Endometrium (tissue), 2 donors: ENCODE data around the gene PKMYT1.

Source experiments
- FAIRE-seq: peaks from 2 replicates; lab custom pipeline; 2012; peaks lifted over from hg19 to GRCh38; lab: Jason Lieb, UNC
- donor health status: control.
- donor health status: control.

Gene PKMYT1

DNA sequence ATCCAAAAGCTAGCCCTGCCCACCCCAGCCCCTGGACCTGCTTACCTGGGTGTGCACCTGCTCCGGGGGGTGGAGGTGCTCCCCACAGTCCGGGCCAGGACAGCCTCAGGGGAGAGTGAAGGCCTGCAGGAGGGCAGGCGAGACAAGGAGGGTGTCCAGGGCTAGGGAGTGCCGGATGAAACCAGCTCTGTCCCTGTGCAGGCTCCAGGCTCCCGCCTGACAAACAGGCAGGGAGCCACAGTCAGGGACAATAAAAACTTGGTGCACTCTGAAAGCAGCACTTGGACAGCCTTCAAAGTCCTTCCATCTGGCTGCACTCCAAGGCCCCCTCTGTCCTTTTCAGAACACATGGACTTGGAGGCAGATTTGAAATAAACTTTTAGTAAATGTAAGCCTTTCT lies 7.2 kb downstream of the PKMYT1 start:
- no peak for FAIRE-seq

DNA sequence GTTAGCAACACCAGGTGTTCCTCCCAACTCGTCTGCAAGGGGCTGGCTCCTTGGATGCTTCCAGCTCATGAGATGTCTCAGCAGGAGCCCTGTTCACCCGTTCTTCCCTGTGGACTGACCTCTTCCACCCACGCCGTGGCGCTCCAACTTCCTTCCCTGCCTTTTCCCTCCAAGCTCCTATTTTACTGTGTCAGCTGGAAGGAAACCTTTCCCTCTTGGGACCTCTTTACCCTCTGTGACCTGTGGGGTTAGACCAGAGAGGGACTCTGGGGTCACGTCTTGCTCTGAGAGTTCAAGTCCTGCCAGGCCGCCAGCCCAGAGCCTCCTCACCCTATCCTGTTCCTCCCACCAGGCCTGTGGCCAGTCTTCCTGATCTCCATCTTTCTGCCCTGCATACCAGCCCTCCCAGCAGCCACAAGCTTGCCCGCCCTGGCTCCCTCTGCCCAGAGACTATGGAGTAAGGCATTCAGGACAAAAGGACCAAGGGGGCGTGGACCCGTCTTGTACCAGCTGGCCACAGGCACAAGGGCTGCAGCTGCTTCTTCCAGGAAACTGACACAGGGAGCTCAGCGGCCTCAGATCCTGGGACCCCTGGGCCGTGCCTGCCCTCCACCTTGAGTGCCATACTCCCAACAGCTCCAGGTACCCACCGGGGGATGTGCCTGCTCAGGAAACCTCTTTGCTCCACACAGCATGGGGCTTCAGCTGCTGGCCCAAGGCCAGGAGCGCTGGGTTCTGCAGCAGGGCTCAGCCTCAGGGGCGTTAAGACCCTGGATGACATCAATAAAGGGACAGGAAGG lies 8.1 kb downstream of the PKMYT1 start:
- no peak for FAIRE-seq

DNA sequence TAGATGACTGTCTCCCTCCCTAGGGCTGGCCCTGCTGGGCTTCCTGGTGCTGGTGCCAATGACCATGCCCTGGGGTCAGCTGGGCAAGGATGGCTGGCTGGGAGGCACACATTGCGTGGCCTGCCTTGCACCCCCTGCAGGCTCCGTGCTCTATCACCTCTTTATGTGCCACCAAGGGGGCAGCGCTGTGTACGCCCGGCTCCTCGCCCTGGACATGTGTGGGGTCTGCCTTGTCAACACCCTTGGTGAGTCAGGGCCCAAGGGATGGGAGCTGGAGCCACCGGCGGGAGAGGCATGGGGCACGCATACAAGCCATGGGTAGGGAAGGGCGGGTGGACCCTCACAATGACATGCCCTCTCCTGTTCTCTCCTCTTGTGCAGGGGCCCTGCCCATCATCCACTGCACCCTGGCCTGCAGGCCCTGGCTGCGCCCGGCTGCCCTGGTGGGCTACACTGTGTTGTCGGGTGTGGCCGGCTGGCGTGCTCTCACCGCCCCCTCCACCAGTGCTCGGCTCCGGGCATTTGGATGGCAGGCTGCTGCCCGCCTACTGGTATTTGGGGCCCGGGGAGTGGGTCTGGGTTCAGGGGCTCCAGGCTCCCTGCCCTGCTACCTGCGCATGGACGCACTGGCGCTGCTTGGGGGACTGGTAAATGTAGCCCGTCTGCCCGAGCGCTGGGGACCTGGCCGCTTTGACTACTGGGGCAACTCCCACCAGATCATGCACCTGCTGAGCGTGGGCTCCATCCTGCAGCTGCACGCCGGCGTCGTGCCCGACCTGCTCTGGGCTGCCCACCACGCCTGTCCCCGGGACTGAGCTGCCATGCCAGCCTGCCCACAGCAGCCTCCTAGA lies 8.9 kb downstream of the PKMYT1 start:
- no peak for FAIRE-seq

DNA sequence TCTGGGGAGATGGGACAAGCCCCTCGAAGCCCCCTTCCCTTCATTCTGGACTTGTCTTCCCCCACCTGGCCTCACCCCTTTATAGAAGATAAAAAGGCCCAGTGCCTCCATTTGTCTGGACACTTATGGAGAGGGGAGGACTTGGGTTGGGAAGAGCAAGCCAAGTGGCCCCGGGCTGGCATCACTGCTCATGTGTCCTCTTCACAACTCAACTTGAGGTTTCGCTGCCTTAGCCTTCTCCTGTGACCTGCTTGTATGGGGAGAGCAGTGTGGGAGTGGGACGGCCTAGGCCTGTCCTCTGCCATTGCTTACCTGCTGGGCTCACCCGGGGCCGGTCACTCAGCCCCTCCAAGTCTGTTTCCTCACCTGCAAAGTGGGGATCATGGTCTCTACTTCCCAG lies 9.7 kb downstream of the PKMYT1 start:
- FAIRE-seq, result no peak

DNA sequence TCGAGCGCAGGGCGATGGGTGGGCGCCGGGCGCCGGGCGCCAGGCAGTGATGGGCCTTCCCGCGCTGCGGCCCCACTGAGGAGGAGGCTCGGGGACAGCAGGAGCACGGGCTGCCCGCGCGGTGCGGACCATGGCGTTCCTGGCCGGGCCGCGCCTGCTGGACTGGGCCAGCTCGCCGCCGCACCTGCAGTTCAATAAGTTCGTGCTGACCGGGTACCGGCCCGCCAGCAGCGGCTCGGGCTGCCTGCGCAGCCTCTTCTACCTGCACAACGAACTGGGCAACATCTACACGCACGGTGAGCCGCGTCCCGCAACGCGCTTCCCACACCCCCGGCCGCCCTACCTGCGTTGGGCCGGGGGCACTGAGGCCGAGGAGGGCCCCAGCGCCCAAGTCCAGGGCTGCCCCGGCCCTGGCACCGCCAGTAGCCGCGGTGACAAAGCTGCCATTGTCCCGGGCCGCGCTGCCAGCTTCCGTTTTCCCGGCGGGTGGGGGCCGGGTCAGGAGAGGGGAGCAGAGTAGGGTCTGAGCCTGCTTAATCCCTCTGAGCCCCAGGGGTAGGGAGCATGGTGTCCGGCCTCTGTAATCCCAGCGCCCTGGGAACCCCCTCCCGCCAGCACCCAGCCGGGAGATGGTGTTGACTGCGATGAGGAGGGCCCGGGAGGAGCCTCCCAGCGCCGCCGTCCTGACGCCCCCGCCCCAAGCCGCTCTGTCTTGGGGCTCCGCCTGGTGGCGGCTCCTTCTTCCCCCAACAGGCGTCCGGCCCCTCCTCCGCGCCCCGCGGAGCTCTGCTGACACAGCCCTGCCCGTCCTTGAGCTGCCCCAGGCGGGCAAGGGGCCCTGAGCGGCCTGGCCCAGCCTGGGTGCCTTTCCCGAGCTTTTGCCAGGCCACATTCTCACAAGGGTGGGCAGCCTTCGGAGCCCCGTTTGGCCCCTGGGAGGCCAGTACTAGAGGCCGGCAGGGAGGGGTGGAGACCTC lies 10.4 kb downstream of the PKMYT1 start:
- no peak for FAIRE-seq

DNA sequence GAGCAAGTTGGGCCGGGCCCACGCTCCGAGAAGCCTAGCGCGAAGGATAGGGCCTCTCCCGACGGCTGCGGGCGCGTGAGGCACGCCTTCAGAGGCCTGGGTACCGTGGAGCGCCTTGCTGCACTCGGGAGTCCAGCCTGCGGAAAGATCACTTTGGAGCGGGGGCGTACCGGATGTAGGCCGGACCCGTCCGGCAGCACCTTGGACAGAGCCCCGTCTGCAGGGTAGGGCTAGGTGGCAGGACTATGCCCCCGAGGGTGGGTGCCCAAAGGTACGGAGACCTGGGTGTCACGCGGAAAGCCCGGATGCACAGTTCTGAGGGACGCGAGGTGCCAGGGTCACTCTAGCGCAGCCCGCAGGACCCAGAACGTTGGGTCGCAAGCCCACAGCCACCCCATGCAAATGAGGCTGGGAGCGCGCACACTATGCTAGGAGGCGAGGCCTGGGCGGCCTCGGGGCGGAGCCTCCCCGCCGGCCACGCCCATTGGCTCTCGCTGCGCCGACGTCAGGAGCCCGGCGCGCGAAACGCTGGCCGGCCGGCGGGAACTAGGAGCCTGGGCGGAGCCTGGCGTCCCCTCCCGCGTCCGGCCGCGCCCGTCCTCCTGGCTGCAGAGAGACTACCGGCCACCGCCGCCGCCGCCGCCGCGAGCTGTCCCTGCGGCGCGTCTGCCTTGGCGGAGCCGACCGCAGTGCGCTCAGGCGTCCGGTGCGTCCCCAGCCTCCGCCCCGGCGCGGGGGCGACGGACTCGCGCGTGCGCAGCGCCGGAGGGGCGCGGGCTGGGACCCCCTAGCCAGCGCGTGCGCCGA lies 11.3 kb downstream of the PKMYT1 start, which contains the start of gene PAQR4:
Gene PAQR4, plus strand, starts transcription at position 611 of the 807 bp plus-strand sequence. CDS start 327 bp downstream, outside the sequence.
- no peak for FAIRE-seq

DNA sequence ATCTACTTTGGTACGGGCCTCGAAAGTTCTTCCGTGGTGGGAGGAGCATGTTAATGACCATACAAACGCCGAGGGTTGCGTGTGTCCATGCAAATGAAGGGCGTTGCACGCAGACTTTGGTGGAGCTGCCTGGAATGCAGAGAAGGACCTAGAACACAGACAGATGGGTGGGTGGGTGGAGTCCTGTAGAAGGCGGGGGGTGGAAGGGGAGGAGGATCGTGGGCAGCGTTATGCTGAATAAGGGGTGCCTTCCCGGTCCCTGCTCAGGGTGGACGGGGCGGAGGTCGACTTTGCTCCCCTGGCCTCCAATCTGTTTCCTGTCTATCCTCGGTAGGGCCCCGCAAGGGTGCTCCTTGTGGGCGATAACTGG lies 11.9 kb downstream of the PKMYT1 start:
- FAIRE-seq, result no peak

DNA sequence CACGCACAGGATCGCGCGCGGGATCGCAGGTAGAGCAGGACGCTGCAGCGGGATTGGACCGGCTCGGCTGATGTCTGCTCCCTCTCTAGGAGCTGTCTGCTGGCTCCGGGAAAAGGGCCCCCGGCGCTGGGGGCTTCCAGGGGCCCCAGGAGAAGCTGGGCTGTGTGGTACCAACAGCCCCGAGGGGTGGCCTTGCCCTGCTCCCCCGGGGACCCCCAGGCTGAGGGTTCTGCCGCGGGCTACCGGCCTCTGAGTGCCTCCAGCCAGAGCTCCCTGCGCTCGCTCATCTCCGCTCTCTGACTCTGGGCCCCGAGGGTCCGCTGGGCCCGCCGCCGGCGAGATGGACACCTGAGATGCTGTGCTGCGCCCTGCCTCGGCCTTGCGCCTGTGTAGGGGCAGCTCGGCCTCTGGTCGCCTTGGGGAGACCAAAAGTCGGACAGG lies 12.5 kb downstream of the PKMYT1 start:
- FAIRE-seq, result no peak

DNA sequence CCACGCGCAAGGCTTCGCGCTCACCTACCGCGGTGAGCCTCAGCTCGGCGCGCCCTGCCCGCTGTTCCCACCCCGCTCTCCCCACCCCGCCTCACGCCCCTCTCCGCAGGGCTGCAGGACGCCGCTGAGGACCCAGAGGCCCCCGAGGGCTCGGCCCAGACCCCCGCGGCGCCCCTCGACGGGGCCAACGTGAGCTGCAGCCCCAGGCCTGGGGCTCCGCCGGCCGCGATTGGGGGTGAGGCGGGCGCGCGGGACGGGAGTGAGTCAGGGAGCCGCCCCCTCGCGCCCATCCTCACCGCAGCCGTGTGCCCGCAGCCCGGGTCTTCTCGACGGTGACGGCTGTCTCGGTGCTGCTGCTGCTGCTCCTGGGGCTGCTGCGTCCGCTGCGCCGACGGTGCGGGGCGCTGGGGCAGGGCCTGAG lies 13.0 kb downstream of the PKMYT1 start:
- FAIRE-seq, result no peak

DNA sequence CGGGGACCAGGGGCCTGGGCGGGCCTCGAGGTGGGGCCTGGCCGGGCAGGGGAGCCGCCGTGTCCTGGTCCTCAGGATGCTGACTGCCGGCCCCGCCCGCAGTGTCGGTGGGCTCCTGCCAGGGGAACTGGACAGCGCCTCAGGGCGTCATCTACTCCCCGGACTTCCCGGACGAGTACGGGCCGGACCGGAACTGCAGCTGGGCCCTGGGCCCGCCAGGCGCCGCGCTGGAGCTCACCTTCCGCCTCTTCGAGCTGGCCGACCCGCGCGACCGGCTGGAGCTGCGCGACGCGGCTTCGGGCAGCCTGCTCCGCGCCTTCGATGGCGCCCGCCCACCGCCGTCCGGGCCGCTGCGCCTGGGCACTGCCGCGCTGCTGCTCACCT lies 13.4 kb downstream of the PKMYT1 start:
- no peak for FAIRE-seq

DNA sequence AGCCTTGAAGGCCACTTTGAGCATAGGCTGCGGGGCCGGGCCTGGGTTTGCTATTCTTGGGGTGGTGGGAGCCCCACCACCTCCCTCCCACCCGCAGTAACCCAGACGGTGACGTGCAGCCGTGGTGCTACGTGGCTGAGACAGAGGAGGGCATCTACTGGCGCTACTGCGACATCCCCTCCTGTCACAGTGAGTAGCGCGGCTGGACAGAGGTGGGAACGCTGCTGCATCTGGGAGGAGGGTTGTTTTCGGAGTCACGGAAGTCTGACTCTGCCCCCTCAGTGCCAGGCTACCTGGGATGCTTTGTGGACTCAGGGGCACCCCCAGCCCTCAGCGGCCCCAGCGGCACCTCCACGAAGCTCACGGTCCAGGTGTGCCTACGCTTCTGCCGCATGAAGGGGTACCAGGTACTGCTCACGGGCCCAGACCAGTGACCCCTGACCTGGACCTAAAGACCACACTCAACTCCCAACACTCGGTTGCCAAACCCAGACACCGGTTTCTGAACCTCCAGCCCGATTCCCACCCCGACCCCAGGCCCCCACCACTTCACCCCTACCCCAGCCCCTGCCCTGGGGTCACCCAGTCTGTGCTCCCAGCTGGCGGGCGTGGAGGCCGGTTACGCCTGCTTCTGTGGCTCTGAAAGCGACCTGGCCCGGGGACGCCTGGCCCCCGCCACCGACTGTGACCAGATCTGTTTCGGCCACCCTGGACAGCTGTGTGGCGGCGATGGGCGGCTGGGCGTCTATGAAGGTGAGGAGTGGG lies 14.0 kb downstream of the PKMYT1 start:
- no peak for FAIRE-seq

DNA sequence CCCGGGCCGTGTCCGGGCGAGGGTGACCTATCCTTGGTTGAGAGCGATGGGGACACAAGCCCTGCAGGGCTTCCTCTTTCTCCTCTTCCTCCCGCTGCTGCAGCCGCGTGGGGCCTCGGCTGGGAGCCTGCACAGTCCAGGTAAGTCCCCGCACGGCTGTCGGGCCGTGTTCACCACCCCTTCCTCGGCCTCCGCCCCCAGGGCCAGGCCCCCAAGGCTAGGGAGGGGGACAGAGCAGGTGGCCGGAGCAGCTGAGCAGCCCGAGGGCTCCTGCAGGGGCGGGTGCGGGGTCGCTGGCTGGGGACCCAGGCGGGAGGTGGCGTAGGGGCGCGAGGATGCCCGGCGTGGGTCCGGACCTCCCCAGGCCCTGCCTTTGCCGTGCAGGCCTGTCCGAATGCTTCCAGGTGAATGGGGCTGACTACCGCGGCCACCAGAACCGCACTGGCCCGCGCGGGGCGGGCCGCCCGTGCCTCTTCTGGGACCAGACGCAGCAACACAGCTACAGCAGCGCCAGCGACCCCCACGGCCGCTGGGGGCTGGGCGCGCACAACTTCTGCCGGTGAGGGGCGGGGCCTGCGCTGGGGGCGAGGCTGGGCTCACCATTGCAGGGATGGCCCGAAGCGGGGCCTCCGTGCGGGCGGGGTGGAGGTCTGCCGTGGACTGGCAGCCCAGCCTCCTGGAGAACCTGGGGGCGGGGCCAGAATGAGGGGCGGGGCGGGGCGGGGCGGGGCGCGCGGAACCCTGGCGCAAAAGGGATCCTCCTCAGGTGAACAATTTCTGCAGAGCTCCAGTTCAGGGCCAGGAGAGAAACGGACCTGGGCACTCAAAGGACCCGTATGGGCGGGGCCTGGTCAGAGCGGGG lies 15.5 kb downstream of the PKMYT1 start:
- no peak for FAIRE-seq

DNA sequence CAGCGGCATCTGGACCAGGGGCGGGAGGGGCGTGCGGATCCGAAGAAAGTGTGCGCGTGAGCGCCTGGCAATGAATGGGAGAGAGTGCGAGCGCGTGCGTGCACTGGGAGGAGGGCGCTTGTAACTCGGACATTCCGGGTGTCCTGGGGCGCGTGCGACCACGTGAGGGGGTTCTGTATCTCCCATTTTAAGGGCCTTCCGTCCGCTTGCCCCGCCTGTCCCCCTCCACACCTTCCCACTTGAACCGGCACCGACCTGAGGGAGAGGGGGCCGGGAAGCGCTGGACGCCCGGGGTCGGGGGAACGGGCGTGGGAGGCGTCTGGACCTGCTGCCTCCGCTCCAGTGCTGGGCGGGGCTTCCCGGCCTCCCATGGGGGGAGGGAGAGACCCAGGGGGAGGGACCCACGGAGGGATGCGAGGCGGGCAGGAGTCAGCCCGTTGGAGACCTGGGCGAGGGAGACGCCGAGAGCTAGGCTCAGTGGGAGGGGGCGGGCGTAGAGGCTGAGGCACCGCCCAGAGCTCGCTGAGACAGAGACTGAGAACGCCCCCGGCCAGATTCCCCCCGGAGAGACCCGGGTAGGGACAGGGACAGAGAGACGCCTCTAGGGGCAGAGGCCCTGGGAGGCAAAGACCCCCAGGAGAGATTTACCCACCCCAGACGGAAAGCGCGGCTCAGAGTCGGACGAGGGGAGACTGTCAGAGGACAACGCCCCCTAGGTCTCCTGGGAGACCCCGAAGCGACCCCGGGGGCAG lies 16.3 kb downstream of the PKMYT1 start, which contains the start of gene KREMEN2:
Gene KREMEN2, plus strand, starts transcription at position 553 of the 752 bp plus-strand sequence. CDS start 246 bp downstream, outside the sequence.
- FAIRE-seq, result no peak

DNA sequence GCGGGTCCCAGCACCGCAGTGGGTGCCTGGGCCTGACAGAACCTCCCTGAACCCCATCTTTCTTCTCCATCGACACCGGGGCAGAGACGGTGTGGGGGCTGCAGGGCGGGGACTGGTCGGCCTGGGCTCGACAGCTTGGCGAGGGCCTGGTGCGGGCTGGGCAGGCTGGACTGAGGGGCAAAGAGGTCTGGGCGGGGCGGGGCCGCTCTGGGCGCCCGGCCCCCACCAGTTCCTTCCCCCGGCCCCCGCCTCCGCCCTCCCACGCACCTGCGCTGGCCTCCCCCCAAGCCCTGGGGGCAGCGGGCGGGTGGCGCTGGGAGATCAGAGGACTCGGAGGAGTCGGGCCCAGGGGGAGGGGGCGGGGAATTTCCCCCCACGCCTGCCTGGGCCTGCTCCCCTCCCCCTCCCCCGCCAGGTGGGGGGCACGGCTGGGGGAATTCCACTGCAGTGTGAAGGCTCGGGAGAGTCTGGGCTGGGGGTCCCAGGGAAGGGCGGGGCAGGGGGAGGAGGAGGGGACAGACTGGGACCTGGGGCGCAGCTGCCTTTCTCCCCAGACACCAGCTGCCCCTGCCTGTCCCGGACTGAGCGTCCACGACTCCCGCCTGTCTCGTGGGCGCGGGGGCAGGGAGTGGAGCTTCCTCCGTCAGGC lies 17.0 kb downstream of the PKMYT1 start:
- no peak for FAIRE-seq

DNA sequence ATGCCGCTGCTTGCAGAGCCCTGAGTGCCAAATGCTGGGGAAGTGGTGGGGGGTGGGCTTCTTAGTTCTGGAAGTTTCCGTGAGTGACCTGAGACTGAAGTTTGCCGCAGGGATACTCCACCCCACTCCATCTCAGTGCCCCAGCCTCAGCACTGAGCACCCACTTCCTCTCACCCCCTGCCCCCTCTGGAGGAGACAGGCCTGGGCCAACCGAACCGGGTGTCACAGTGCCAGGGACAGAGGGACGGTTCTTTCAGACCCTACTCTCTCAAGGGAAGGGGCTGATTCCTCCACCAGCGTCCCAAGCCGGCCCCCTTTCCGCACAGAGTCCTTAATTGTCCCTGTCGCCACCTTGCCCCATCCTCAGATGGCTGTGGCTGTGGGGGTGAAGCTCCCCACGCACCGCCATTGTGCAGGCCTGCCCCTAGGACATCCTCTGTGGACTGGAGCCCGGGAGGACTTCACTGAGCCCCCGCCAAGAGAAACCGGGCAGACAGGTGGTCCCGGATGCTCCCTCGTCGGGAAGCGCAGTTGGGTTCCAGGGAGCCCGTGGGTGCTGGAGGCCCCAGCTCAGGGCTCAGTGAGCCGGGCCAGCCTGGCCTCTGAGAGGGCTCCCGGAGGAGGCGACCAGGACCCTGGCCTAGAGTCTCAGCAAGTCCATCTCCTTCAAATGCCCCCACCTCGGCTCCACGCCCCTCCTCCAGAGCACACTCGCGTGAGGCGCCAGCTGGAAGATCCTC lies 17.7 kb downstream of the PKMYT1 start:
- FAIRE-seq, result no peak

DNA sequence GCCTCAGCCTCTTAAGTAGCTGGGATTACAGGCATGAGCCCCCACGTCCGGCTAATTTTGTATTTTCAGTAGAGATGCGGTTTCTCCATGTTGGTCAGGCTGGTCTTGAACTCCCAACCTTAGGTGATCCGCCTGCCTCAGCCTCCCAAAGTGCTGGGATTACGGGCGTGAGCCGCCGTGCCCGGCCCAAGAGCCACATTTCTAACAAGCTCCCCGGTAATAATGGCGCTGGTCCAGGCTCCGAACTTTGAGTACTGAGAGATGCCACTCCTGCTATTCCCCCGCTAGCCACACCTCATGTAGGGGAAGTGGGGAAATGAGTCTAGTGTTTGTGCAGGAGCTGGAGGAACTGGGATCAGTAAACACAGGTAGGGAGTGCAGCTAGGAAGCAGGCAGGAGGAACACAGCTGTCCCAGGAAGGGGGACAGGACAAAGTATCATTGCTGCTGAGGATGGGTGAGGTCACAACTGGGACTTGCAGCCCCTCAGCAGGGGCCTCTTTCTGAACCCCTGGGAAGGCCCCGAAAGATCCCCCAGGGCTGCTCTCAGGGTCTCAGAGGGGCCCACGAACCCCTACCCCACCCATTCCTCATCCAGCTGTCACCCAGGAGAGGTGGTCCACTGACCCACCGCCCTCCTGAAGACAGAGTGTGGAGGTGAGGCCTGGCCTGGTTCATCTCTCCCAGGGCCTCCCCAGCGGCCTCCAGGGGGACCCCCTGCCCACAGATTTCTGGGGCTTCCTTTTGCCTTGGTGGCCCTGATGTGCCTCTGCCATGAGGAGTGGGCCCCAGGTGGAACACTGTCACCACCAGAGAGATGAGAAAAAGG lies 19.8 kb downstream of the PKMYT1 start:
- FAIRE-seq, result no peak
